ENCODE results near the gene TPRG1L. TPM values are rescaled to one million over a fixed set of nuclear protein-coding genes. Genes with fewer than 3 reads are reported as not detected.
A peak's percentile ranks its signal among the peaks of the same experiment; 100 is the strongest.

Gene TPRG1L
- total RNA-seq, 1 experiment from 2014 or later, result 24.0 TPM

DNA sequence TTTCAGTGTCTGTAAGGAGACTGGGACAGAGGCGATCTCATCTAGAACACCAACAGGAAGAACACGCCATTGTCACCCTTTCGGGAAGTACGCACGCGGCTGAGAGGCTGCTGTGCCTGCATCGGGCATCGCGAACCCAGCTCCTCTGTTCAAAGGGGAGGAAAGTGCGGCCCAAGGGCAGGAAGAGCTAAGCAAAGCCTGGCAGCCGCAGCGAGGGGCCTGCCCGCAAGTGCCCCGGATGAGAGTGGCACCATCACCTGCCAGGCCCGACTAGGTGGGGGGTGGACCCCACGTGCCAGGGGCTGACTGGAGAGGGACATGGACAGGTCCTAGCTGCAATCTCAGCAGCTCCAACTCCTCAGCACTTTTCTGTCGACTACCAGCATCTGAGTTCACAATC lies 7.5 kb downstream of the TPRG1L start:
- Histone ChIP-seq H3T11ph (ENCODE audit: low read length) (no peak overlapping the region), H4K5ac (ENCODE audit: insufficient read length, low read depth, low read length) (no peak overlapping the region), H3K27me3 (ENCODE audit: insufficient read depth, low read length) (no peaks in the 10 kb centered on the region), H2BK15ac (ENCODE audit: low read depth, low read length) (no peak overlapping the region), H2BK12ac (ENCODE audit: insufficient read length, low read depth, low read length) (no peak overlapping the region), H4K8ac (replicated peaks; ENCODE audit: insufficient read length, low read depth, low read length) (no peak overlapping the region), H3K4ac (ENCODE audit: low read depth, low read length) (no peak overlapping the region), H2AK5ac (ENCODE audit: insufficient read length, low read length) (no peak overlapping the region), H3K27ac (ENCODE audit: insufficient read length, low read depth, low read length) (no peak overlapping the region), H2BK120ac (ENCODE audit: low read depth, low read length, poor library complexity, severe bottlenecking) (no peak overlapping the region), H3K4me1 (ENCODE audit: insufficient read depth, low read length) (no peaks in the 10 kb centered on the region), H3K9ac (ENCODE audit: extremely low read depth, insufficient read length, low read length) (no peak overlapping the region), H3K79me2 (ENCODE audit: insufficient read depth, low read length) (no peaks in the 10 kb centered on the region), H3K9me3 (ENCODE audit: control insufficient read depth, low read depth, low read length) (no peaks in the 10 kb centered on the region), H3K79me1 (ENCODE audit: insufficient read depth, low read depth, low read length, poor library complexity, severe bottlenecking) (no peaks in the 10 kb centered on the region), H3K18ac (ENCODE audit: insufficient read length, low read depth, low read length) (no peak overlapping the region), H2BK20ac (ENCODE audit: low read depth, low read length, poor library complexity, severe bottlenecking) (no peak overlapping the region), H4K20me1 (ENCODE audit: control insufficient read depth, insufficient read depth, insufficient read length) (no peaks in the 10 kb centered on the region), H2AFZ (ENCODE audit: low read length) (no peak overlapping the region), H3K4me2 (ENCODE audit: insufficient read depth, insufficient read length, low read length) (no peak overlapping the region), H3K23me2 (ENCODE audit: insufficient read length, low read depth, low read length, poor library complexity, severe bottlenecking) (no peaks in the 10 kb centered on the region), H4K91ac (ENCODE audit: insufficient read length, low read depth, low read length) (no peak overlapping the region), H3K56ac (ENCODE audit: insufficient read length, low read depth, low read length) (no peak overlapping the region), H3K14ac (ENCODE audit: insufficient read depth, low read length) (no peak overlapping the region), H3K23ac (ENCODE audit: insufficient read length, low read depth, low read length) (no peak overlapping the region), H2BK5ac (ENCODE audit: insufficient read length, low read length) (no peak overlapping the region)
- no peaks in the 10 kb centered on the region for H3K9me3 Mint-ChIP-seq
- WGBS (ENCODE audit: extremely low coverage, insufficient read length, low lambda C conversion rate), result no CpG with 5 or more reads among the region's 17 CpGs
- peaks cover 4 to 18% of the 10 kb centered on the region in 2 experiments for H3K4me1 Mint-ChIP-seq
- H3K36me3 Mint-ChIP-seq (ENCODE audit: insufficient read depth in 1 of 3, low read depth in 3 of 3), result peaks cover 9 to 63% (median 58%) of the 10 kb centered on the region in 3 experiments
- H3K27ac Mint-ChIP-seq, result peak overlapping the region; percentile 66 to 91 (median 67); a peak in 4 of 7 replicates
- no peak overlapping the region for H3K4me3 Mint-ChIP-seq
- TF ChIP-seq, protein P1, sequence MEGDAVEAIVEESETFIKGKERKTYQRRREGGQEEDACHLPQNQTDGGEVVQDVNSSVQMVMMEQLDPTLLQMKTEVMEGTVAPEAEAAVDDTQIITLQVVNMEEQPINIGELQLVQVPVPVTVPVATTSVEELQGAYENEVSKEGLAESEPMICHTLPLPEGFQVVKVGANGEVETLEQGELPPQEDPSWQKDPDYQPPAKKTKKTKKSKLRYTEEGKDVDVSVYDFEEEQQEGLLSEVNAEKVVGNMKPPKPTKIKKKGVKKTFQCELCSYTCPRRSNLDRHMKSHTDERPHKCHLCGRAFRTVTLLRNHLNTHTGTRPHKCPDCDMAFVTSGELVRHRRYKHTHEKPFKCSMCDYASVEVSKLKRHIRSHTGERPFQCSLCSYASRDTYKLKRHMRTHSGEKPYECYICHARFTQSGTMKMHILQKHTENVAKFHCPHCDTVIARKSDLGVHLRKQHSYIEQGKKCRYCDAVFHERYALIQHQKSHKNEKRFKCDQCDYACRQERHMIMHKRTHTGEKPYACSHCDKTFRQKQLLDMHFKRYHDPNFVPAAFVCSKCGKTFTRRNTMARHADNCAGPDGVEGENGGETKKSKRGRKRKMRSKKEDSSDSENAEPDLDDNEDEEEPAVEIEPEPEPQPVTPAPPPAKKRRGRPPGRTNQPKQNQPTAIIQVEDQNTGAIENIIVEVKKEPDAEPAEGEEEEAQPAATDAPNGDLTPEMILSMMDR (conservative IDR thresholded peaks at IDR 0.05), result no peak
- DNase-seq, result no peak
- no peaks in the 10 kb centered on the region for H3K27me3 Mint-ChIP-seq (ENCODE audit: low read depth)

All from H9 (cell line).